Subcutaneous abdominal adipose tissue (tissue), 5 donors: ENCODE measurements around the gene APC2.
A peak's percentile ranks its signal among the peaks of the same experiment; 100 is the strongest.
"Not testable (repeated sequence)": the region's sequence is repeated elsewhere in the genome, so short reads cannot be mapped to it uniquely, and the experiment has no call there.

Source experiments
- H3K27ac ChIP-seq: one replicate; pipeline ENCODE4 v1.7.0; 2013; ENCODE audit warnings: low read depth, mild to moderate bottlenecking, inconsistent platforms, low read length, moderate library complexity
- H3K27me3 ChIP-seq, 5 donors: one replicate each; pipeline ENCODE4 v1.7.0; 2013; ENCODE audit warnings: low read length in 5 of 5, inconsistent platforms in 1 of 5; ENCODE audit not compliant: control insufficient read depth in 5 of 5, insufficient read depth in 4 of 5
- H3K36me3 ChIP-seq, 5 donors: one replicate each; pipeline ENCODE4 v1.7.0; 2013; ENCODE audit warnings: low read length in 5 of 5; ENCODE audit not compliant: control insufficient read depth in 5 of 5, insufficient read depth in 5 of 5
- H3K4me1 ChIP-seq, 5 donors: one replicate each; pipeline ENCODE4 v1.7.0; 2013; ENCODE audit warnings: low read length in 5 of 5, mild to moderate bottlenecking in 3 of 5, moderate library complexity in 1 of 5; ENCODE audit not compliant: control insufficient read depth in 5 of 5, insufficient read depth in 5 of 5
- H3K4me3 ChIP-seq, 5 donors: one replicate each; pipeline ENCODE4 v1.7.0; 2013; ENCODE audit warnings: low read length in 5 of 5, low read depth in 1 of 5
- H3K9ac ChIP-seq, 5 donors: one replicate each; pipeline ENCODE4 v1.7.0; 2013; ENCODE audit warnings: low read length in 5 of 5, mild to moderate bottlenecking in 4 of 5, moderate library complexity in 3 of 5
- H3K9me3 ChIP-seq, 5 donors: one replicate each; pipeline ENCODE4 v1.7.0; 2013; ENCODE audit warnings: low read length in 5 of 5; ENCODE audit not compliant: control insufficient read depth in 5 of 5
- donor health status: healthy.
- donor health status: healthy.
- donor health status: healthy.
- donor health status: healthy.
- donor health status: healthy.

The APC2 gene

GRCh38 chr19:1471010-1471514 is 21.1 kb downstream of the APC2 start:
- Histone ChIP-seq H3K27ac (no peak overlapping the region), H3K9ac (peak overlapping the region in 3 of 5 donors; percentile 7 to 43 (median 42)), H3K36me3 (peaks cover 0 to 19% (median 13%) of the 10 kb centered on the region in 5 donors), H3K4me1 (peaks cover 0 to 74% (median 53%) of the 10 kb centered on the region in 5 donors), H3K9me3 (no peaks in the 10 kb centered on the region), H3K27me3 (peaks cover 52 to 70% (median 66%) of the 10 kb centered on the region in 5 donors), H3K4me3 (peak overlapping the region in 4 of 5 donors; percentile 43 to 59 (median 46))

- Histone ChIP-seq H3K9ac (no peak overlapping the region), H3K4me1 (peaks cover 0 to 73% (median 53%) of the 10 kb centered on the region in 5 donors), H3K27me3 (peaks cover 52 to 66% (median 61%) of the 10 kb centered on the region in 5 donors), H3K4me3 (no peak overlapping the region), H3K36me3 (peaks cover 0 to 24% (median 13%) of the 10 kb centered on the region in 5 donors), H3K9me3 (no peaks in the 10 kb centered on the region), H3K27ac (no peak overlapping the region)
Measured at GRCh38 chr19:1471515-1472160, 21.7 kb downstream of the APC2 start.

- Histone ChIP-seq H3K4me1 (peaks cover 0 to 65% (median 45%) of the 10 kb centered on the region in 5 donors), H3K4me3 (no peak overlapping the region), H3K27ac (no peak overlapping the region), H3K9me3 (no peaks in the 10 kb centered on the region), H3K27me3 (peaks cover 47 to 58% (median 53%) of the 10 kb centered on the region in 5 donors), H3K9ac (no peak overlapping the region), H3K36me3 (peaks cover 0 to 24% (median 13%) of the 10 kb centered on the region in 5 donors)
Measured at GRCh38 chr19:1472231-1473084, 22.5 kb downstream of the APC2 start.

DNA sequence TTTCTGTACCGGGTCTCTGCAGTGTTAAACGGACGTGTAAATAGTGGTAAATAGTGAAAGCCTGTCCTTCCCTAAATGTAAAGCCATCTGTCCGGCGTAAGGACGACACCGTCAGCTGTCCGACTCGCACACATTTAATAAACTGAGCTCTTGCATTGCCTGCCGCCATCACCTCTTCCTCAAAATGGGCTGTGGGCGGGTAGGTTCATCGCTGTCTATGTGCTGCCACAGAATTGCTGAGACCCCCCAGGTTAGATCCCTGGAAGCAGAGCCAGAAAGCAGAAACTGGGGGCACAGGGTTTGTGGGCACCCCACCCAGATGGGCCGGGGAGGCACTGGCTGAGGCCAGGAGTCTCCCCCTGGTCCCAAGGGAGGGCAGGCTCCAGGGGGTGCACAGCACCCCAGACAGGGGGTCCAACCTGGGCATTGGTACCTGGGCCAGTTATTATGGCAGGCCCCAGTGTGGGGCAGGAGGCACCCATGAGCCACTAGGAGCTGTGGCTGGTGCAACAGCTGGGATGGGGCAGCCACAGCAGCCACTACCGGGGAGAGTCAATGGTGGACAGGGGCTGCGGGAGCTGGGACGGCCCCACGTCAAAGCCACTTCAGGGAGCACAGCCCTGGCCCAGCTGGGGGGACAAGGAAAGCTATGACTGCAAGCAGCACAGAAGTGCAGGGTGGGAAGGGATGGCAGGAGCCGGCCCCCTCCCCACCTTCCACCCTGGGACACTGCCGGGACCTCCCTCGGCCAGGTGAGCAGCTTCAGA is 23.3 kb downstream of the APC2 start:
- H3K27me3 ChIP-seq, result peaks cover 38 to 51% (median 46%) of the 10 kb centered on the region in 5 donors
- H3K4me3 ChIP-seq, result no peak overlapping the region
- H3K36me3 ChIP-seq, result peaks cover 0 to 24% (median 13%) of the 10 kb centered on the region in 5 donors
- no peak overlapping the region for H3K27ac ChIP-seq
- no peaks in the 10 kb centered on the region for H3K9me3 ChIP-seq
- H3K4me1 ChIP-seq, result peaks cover 0 to 64% (median 42%) of the 10 kb centered on the region in 5 donors
- no peak overlapping the region for H3K9ac ChIP-seq

- Histone ChIP-seq H3K9me3 (no peaks in the 10 kb centered on the region), H3K4me3 (no peak overlapping the region), H3K36me3 (peaks cover 0 to 24% (median 13%) of the 10 kb centered on the region in 5 donors), H3K4me1 (peaks cover 0 to 64% (median 40%) of the 10 kb centered on the region in 5 donors), H3K27me3 (peaks cover 36 to 47% (median 42%) of the 10 kb centered on the region in 5 donors), H3K27ac (no peak overlapping the region), H3K9ac (no peak overlapping the region)
Measured at GRCh38 chr19:1474011-1474764, 24.3 kb downstream of the APC2 start.

- Histone ChIP-seq H3K36me3 (peaks cover 0 to 24% (median 13%) of the 10 kb centered on the region in 5 donors), H3K27ac (no peak overlapping the region), H3K9ac (no peak overlapping the region), H3K4me3 (no peak overlapping the region), H3K4me1 (peaks cover 0 to 66% (median 41%) of the 10 kb centered on the region in 5 donors), H3K9me3 (no peaks in the 10 kb centered on the region), H3K27me3 (peaks cover 33 to 46% (median 39%) of the 10 kb centered on the region in 5 donors)
Measured at GRCh38 chr19:1474765-1475351, 24.9 kb downstream of the APC2 start.

- no peaks in the 10 kb centered on the region for H3K9me3 ChIP-seq
- peaks cover 0 to 24% (median 13%) of the 10 kb centered on the region in 5 donors for H3K36me3 ChIP-seq
- no peak overlapping the region for H3K9ac ChIP-seq
- peaks cover 0 to 56% (median 31%) of the 10 kb centered on the region in 5 donors for H3K4me1 ChIP-seq
- no peak overlapping the region for H3K4me3 ChIP-seq
- peaks cover 26 to 36% (median 29%) of the 10 kb centered on the region in 5 donors for H3K27me3 ChIP-seq
- no peak overlapping the region for H3K27ac ChIP-seq
Measured at GRCh38 chr19:1475751-1476437, 26.0 kb downstream of the APC2 start.

DNA sequence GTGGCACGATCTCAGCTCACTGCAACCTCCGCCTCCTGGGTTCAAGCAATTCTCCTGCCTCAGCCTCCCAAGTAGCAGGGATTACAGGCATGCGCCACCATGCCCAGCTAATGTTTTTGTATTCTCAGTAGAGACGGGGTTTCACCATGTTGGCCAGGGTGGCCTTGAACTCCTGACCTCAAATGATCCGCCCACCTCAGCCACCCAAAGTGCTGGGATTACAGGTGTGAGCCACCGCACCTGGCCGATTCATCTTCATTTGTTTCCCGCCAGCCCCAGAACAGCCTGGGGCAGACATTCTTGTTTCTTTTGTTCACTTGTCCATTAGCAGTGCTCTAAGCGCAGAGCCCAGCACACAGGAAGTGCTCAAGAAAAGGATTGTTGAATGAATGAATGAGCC is 27.1 kb downstream of the APC2 start:
- not testable (repeated sequence) for H3K9me3 ChIP-seq, H3K9ac ChIP-seq, H3K27ac ChIP-seq, H3K4me3 ChIP-seq
- H3K4me1 ChIP-seq, result peaks cover 0 to 44% (median 23%) of the 10 kb centered on the region in 5 donors
- peaks cover 14 to 24% (median 17%) of the 10 kb centered on the region in 5 donors for H3K27me3 ChIP-seq
- peaks cover 0 to 24% (median 13%) of the 10 kb centered on the region in 5 donors for H3K36me3 ChIP-seq
